Thoracic aorta (tissue), 2 donors: Measurements from ENCODE around the gene METTL17. TPM values are rescaled to one million over a fixed set of nuclear protein-coding genes. Genes with fewer than 3 reads are reported as not detected.
"Not testable (repeated sequence)": the region's sequence is repeated elsewhere in the genome, so short reads cannot be mapped to it uniquely, and the experiment has no call there.

Source experiments
- ATAC-seq: fragments of 150-250 bp; one replicate; pipeline ENCODE4 v1.8.0; 2017; ENCODE audit warnings: low read depth; ENCODE audit not compliant: insufficient number of reproducible peaks, low FRiP score
- DNase-seq: peaks from one replicate; pipeline ENCODE4 v3.0.0-alpha.2; 2020; ENCODE audit warnings: low spot score
- H3K27ac ChIP-seq, 2 donors: fragments of 200-600 bp; sonication (generic); 1 replicate in 1 of 2; 2 replicates in 1 of 2; pipeline ENCODE4 v1.5.1; 2016; ENCODE audit warnings: mild to moderate bottlenecking in 2 of 2, moderate library complexity in 2 of 2
- H3K27me3 ChIP-seq: fragments of 200-600 bp; sonication (generic); replicated peaks from 2 replicates; pipeline ENCODE4 v1.6.0; 2016; ENCODE audit warnings: mild to moderate bottlenecking; ENCODE audit not compliant: insufficient read depth
- H3K36me3 ChIP-seq: fragments of 200-600 bp; sonication (generic); one replicate; pipeline ENCODE4 v1.5.1; 2016
- H3K4me1 ChIP-seq, 2 donors: fragments of 200-600 bp; sonication (generic); 1 replicate in 1 of 2; 2 replicates in 1 of 2; pipeline versions ENCODE4 v1.5.1 to v1.6.0; 2016; ENCODE audit warnings: low read depth in 2 of 2, mild to moderate bottlenecking in 1 of 2; ENCODE audit not compliant: control insufficient read depth in 1 of 2
- H3K4me3 ChIP-seq: fragments of 200-600 bp; sonication (generic); 2 replicates; pipeline ENCODE4 v1.5.1; 2016; ENCODE audit warnings: mild to moderate bottlenecking
- H3K9me3 ChIP-seq: fragments of 200-600 bp; sonication (generic); 2 replicates; pipeline ENCODE4 v1.5.1; 2016
- total RNA-seq, 2 donors: library from RNA; depleted of rRNA; stranded (reverse); fragments of >200 nt; gene quantifications; one replicate each; pipeline versions ENCODE4 v1.1.0 to v1.2.3, GENCODE V29; 2016
- TF ChIP-seq, protein P1 (sequence below): fragments of 200-600 bp; sonication (generic); IDR thresholded peaks from one replicate; pipeline ENCODE4 v1.5.1; 2019; ENCODE audit warnings: antibody characterized with exemption

The METTL17 gene, protein sequence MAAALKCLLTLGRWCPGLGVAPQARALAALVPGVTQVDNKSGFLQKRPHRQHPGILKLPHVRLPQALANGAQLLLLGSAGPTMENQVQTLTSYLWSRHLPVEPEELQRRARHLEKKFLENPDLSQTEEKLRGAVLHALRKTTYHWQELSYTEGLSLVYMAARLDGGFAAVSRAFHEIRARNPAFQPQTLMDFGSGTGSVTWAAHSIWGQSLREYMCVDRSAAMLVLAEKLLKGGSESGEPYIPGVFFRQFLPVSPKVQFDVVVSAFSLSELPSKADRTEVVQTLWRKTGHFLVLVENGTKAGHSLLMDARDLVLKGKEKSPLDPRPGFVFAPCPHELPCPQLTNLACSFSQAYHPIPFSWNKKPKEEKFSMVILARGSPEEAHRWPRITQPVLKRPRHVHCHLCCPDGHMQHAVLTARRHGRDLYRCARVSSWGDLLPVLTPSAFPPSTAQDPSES
- 100 to 1,000 TPM in 1 of 2 donors, 10 to 100 TPM in 1; 94.8 to 141 TPM for total RNA-seq

DNA sequence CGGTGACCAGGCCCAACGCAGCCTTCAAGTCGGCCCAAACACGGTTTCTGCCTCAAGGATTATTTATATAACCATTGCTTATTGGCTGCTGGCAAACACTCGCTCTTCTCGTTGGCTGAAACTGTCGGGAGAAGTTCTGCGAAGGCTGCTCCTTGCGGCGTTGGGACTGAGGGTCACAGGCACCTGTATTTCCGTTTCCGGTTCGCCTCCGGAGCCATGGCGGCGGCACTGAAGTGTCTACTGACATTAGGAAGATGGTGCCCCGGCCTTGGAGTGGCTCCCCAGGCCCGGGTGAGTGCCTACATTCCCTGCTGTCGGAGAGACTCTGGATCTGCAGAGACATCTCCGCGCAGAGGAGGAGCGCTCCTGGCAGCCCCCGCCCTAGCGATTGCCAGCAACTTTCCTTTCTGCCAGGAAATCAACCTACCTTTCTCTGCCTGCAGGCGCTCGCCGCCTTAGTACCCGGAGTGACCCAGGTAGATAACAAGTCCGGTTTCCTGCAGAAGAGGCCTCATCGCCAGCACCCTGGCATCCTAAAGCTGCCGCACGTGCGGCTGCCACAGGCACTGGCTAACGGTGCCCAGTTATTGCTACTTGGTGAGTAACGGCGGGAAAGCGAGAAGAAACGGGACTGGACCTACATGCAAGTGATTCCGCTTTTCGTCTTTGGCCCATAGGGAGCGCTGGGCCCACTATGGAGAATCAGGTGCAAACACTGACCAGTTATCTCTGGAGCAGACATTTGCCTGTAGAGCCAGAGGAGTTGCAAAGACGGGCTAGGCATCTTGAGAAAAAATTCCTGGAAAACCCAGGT is at the start of gene METTL17:
METTL17 (plus strand) TSS at position 194 of the 814 bp plus-strand sequence; CDS start at position 217, 23 bp downstream.
- no peaks in the 10 kb centered on the region for H3K27me3 ChIP-seq
- DNase-seq (peak; percentile 83), ATAC-seq (peak; percentile 87)
- H3K9me3 ChIP-seq: no peaks in the 10 kb centered on the region
- TF ChIP-seq, protein P1, sequence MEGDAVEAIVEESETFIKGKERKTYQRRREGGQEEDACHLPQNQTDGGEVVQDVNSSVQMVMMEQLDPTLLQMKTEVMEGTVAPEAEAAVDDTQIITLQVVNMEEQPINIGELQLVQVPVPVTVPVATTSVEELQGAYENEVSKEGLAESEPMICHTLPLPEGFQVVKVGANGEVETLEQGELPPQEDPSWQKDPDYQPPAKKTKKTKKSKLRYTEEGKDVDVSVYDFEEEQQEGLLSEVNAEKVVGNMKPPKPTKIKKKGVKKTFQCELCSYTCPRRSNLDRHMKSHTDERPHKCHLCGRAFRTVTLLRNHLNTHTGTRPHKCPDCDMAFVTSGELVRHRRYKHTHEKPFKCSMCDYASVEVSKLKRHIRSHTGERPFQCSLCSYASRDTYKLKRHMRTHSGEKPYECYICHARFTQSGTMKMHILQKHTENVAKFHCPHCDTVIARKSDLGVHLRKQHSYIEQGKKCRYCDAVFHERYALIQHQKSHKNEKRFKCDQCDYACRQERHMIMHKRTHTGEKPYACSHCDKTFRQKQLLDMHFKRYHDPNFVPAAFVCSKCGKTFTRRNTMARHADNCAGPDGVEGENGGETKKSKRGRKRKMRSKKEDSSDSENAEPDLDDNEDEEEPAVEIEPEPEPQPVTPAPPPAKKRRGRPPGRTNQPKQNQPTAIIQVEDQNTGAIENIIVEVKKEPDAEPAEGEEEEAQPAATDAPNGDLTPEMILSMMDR: no peak
- peak within 1 kb of the TSS; percentile 77 to 88 for H3K27ac ChIP-seq
- peaks cover 25% of the 10 kb centered on the region for H3K36me3 ChIP-seq
- peaks cover 34 to 52% of the 10 kb centered on the region in 2 donors for H3K4me1 ChIP-seq
- peak within 1 kb of the TSS; percentile 88 for H3K4me3 ChIP-seq

- not testable (repeated sequence) for H3K9me3 ChIP-seq, H3K4me3 ChIP-seq, H3K27ac ChIP-seq, H3K4me1 ChIP-seq, H3K27me3 ChIP-seq, DNase-seq, H3K36me3 ChIP-seq, ATAC-seq
Measured at GRCh38 chr14:20945146-20945545, 44.6 kb upstream of the METTL17 start.

- H3K27me3 ChIP-seq, DNase-seq, ATAC-seq, H3K4me1 ChIP-seq, H3K27ac ChIP-seq, H3K36me3 ChIP-seq, H3K4me3 ChIP-seq, H3K9me3 ChIP-seq: not testable (repeated sequence)
Measured at GRCh38 chr14:20946707-20947106, 43.1 kb upstream of the METTL17 start.

- H3K27me3 ChIP-seq, H3K4me1 ChIP-seq, ATAC-seq, H3K9me3 ChIP-seq, H3K4me3 ChIP-seq, H3K36me3 ChIP-seq, DNase-seq, H3K27ac ChIP-seq: not testable (repeated sequence)
Measured at GRCh38 chr14:20954736-20955537, 34.8 kb upstream of the METTL17 start, which contains the start of gene RNASE2. RNASE2 (plus strand) TSS chr14:20955487; CDS start chr14:20955772, 285 bp downstream.

DNA sequence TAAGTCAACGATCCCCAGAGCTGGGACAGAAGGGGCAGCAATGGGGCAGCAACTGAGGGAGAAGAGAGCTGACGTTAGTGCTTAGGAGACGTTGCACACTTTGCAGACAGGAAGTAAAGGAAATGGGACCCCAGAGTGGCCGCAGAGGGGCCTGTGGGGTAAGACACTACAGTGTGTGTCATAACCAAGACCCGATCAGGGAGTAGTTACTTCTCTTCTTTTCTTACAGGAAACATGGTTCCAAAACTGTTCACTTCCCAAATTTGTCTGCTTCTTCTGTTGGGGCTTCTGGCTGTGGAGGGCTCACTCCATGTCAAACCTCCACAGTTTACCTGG is 34.3 kb upstream of the METTL17 start:
- not testable (repeated sequence) for ATAC-seq, H3K9me3 ChIP-seq

DNA sequence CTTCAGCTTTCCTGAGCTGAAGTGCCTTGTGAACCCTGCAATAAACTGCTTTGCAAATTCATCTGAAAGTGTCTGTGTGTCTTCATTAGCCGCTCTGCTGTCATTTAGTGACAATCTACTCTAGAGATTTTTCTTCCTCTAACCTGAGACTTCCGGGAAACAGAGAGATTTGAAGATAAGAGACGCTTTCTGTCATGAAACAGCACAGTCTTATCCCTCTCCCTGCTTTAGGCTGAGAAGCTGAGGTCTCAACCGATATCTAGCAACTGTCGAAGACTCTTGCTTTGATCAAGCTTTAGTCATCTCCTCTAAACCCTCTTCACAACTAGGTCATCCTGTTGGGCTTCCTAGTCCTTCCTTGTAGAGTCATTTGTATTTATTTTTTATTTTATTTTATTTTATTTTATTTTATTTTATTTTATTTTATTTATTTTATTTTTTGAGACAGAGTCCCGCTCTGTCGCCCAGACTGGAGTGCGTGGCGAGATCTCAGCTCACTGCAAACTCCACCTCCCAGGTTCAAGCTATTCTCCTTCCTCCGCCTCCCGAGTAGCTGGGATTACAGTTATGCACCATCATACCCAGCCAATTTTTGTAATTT is 33.3 kb upstream of the METTL17 start:
- H3K36me3 ChIP-seq: no peaks in the 10 kb centered on the region
- TF ChIP-seq, protein P1: no peak
- ATAC-seq: no peak
- H3K9me3 ChIP-seq: no peaks in the 10 kb centered on the region
- no peak overlapping the region for H3K27ac ChIP-seq
- no peaks in the 10 kb centered on the region for H3K27me3 ChIP-seq
- DNase-seq: no peak
- peaks cover 0 to 2% of the 10 kb centered on the region in 2 donors for H3K4me1 ChIP-seq
- no peak overlapping the region for H3K4me3 ChIP-seq

More for the DNA sequence above, 34.3 kb upstream of the METTL17 start:
- not testable (repeated sequence) for H3K27me3 ChIP-seq, H3K27ac ChIP-seq, DNase-seq, H3K36me3 ChIP-seq, H3K4me3 ChIP-seq, H3K4me1 ChIP-seq

GRCh38 chr14:20958946-20959345 is 30.8 kb upstream of the METTL17 start:
- H3K9me3 ChIP-seq, H3K36me3 ChIP-seq, H3K4me3 ChIP-seq, H3K4me1 ChIP-seq, ATAC-seq, DNase-seq, H3K27me3 ChIP-seq, H3K27ac ChIP-seq: not testable (repeated sequence)
